HepG2 (cell line): ENCODE measurements around the gene AP3D1. TPM values are rescaled to one million over a fixed set of nuclear protein-coding genes. Genes with fewer than 3 reads are reported as not detected.
A peak's percentile ranks its signal among the peaks of the same experiment; 100 is the strongest.

ENCODE experiments used
- EP300 ChIP-seq, 3 experiments: sonication (generic) in 1 of 3; formaldehyde crosslinking in 1 of 3; IDR thresholded peaks; 2 replicates each; pipeline versions ENCODE4 v1.5.1 to v1.6.1; 2011 to 2020; ENCODE audit warnings: low read depth in 2 of 3, low read length in 2 of 3, borderline replicate concordance in 1 of 3, improper control_type of control experiment in 1 of 3, mild to moderate bottlenecking in 1 of 3, missing genetic modification reagents in 1 of 3, moderate library complexity in 1 of 3
- ERF ChIP-seq: IDR thresholded peaks from 2 replicates; pipeline ENCODE4 v1.6.1; 2018; ENCODE audit warnings: missing biosample characterization, missing genetic modification reagents
- KAT8 ChIP-seq: IDR thresholded peaks from 2 replicates; pipeline ENCODE4 v1.6.1; 2016; ENCODE audit warnings: missing genetic modification reagents, missing compliant biosample characterization
- NFE2L1 ChIP-seq: sonication (generic); formaldehyde crosslinking; IDR thresholded peaks from 2 replicates; pipeline ENCODE4 v1.4.0; 2020; ENCODE audit warnings: missing genetic modification reagents, mild to moderate bottlenecking, borderline replicate concordance
- NFIB ChIP-seq: sonication (generic); formaldehyde crosslinking; IDR thresholded peaks from 2 replicates; pipeline ENCODE4 v1.9.0; 2021; ENCODE audit warnings: missing genetic modification reagents, mild to moderate bottlenecking, borderline replicate concordance
- NFKB2 ChIP-seq: sonication (generic); formaldehyde crosslinking; IDR thresholded peaks from 2 replicates; pipeline ENCODE4 v1.4.0; 2020; ENCODE audit warnings: missing genetic modification reagents, borderline replicate concordance
- SMC3 ChIP-seq: IDR thresholded peaks from 2 replicates; pipeline ENCODE4 v1.6.1; 2011; ENCODE audit warnings: low read length, improper control_type of control experiment
- SP1 ChIP-seq, 2 experiments: fragments of 450-650 bp in 1 of 2; sonication (generic) in 1 of 2; formaldehyde crosslinking in 1 of 2; IDR thresholded peaks; 2 replicates each; pipeline versions ENCODE4 v1.4.0 to v1.6.1; 2016 to 2020; ENCODE audit warnings: missing genetic modification reagents in 1 of 2
- SYNCRIP ChIP-seq: fragments of 200-400 bp; formaldehyde crosslinking; IDR thresholded peaks from 2 replicates; pipeline ENCODE4 v1.6.1; 2018; ENCODE audit warnings: mild to moderate bottlenecking, low read depth, low read length; ENCODE audit not compliant: insufficient read depth
- ZNF143 ChIP-seq: sonication (generic); formaldehyde crosslinking; IDR thresholded peaks from 2 replicates; pipeline ENCODE4 v1.4.0; 2020; ENCODE audit warnings: missing genetic modification reagents
- ZNF496 ChIP-seq: sonication (generic); formaldehyde crosslinking; IDR thresholded peaks from 2 replicates; pipeline ENCODE4 v1.8.1; 2023; ENCODE audit warnings: mild to moderate bottlenecking, moderate library complexity, missing genetic modification reagents; ENCODE audit not compliant: insufficient replicate concordance
- ZNF737 ChIP-seq: sonication (generic); formaldehyde crosslinking; IDR thresholded peaks from 2 replicates; pipeline ENCODE4 v1.5.0; 2020; ENCODE audit warnings: missing genetic modification reagents, mild to moderate bottlenecking, borderline replicate concordance
- ZNF772 ChIP-seq: sonication (generic); formaldehyde crosslinking; IDR thresholded peaks from 2 replicates; pipeline ENCODE4 v1.5.0; 2020; ENCODE audit warnings: mild to moderate bottlenecking, missing genetic modification reagents
- ZNF83 ChIP-seq: sonication (generic); formaldehyde crosslinking; IDR thresholded peaks from 2 replicates; pipeline ENCODE4 v1.4.0; 2020; ENCODE audit warnings: missing genetic modification reagents, mild to moderate bottlenecking, borderline replicate concordance
- polyA plus RNA-seq, 8 experiments: library from polyadenylated mRNA; depleted of rRNA in 3 of 8; stranded (reverse) in 7 of 8; unstranded in 1 of 8; fragments of >200 nt; fragmentation: Illumina TruSeq in 4 of 8; extraction: Trizol in 4 of 8; gene quantifications; 2 replicates each; pipeline versions ENCODE4 v1.2.1 to v1.2.3, GENCODE V29; 2011 to 2016; ENCODE audit warnings: low read depth in 4 of 8, missing spikeins in 1 of 8, mixed read lengths in 1 of 8; ENCODE audit not compliant: insufficient read depth in 1 of 8
- total RNA-seq, 5 experiments: library from RNA; depleted of rRNA; stranded (reverse); fragments of >200 nt; fragmentation: Illumina TruSeq; extraction: Trizol; gene quantifications; 2 replicates each; pipeline ENCODE4 v1.2.3, GENCODE V29; 2016; ENCODE audit warnings: low read depth in 1 of 5
- TF ChIP-seq, protein P1 (sequence below): sonication (generic); formaldehyde crosslinking; IDR thresholded peaks from 2 replicates; pipeline ENCODE4 v1.4.0; 2020; ENCODE audit warnings: low read depth, missing genetic modification reagents
- TF ChIP-seq, protein P2 (sequence below): sonication (generic); formaldehyde crosslinking; IDR thresholded peaks from 2 replicates; pipeline ENCODE4 v1.8.0; 2022; ENCODE audit warnings: missing genetic modification reagents, mild to moderate bottlenecking, inconsistent platforms, borderline replicate concordance
- TF ChIP-seq, protein P3 (sequence below): IDR thresholded peaks from 2 replicates; pipeline ENCODE4 v1.6.1; 2016; ENCODE audit warnings: missing compliant biosample characterization, missing genetic modification reagents, borderline replicate concordance
- TF ChIP-seq, protein P4 (sequence below): fragments of 450-650 bp; IDR thresholded peaks from 2 replicates; pipeline ENCODE4 v1.6.1; 2017; ENCODE audit warnings: mild to moderate bottlenecking

The AP3D1 gene
- total and polyA plus RNA-seq, 2 of the 13 experiments (the other 11 are each of a cell fraction or from before 2014, with no cell fraction given) = 68.0 to 82.6 TPM

DNA sequence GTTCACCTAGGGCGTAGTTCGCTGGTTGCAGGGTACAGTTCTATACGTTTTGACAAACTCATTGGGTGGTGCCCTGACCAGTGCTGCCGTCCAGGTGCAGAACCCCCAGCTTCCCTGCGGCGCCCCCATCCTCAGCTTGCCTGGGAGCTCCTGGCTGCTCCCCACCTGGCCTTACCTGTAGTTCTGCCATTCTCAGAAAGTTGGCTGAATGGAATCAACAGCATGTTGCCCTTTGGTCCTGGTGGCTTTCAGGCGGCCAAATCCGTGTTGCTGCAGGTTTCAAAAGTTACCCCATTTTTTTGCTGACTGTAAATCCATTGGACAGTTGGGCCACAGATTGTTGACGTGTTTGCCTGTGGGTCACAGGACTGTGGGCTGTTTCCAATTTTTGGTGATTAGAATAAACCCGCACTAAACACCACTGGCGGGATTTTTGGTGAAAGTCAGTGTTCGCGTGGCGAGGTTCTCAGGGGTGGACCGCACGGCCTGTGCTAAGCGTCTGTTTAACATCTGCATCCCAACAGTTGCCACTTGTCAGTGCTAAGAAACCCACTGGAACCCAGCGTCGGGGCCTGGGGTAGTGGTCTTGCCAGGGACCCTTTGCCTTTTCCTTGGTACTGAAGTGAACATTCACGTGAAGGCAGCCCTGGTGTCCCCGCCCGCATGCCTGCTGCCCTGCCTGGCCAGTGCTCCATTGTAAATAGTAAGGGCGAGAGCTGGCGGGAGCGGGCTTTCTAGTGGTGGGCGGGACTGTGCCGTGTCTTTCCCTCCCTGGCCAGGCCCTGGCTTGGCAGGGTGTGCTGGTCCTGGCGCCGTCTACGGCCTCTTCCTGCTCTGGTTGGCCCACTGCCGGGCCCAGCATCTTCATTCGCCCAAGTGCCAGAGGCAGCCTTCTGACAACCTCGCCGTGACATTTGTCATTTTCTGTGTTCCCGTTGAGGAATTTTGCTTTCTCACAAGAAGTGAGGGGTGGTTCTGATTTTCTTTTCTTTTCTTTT is 15.7 kb upstream of the AP3D1 start (continued):
- TF ChIP-seq ZNF496 (CRISPR knock-in tag) (no peak), NFE2L1 (CRISPR knock-in tag) (no peak), EP300 (IDR thresholded peaks at IDR 0.05; ENCODE audit: low read depth in 2 of 2, low read length in 2 of 2) (no peak), EP300 (CRISPR knock-in tag; IDR thresholded peaks at IDR 0.05; ENCODE audit: borderline replicate concordance) (no peak), NFKB2 (CRISPR knock-in tag) (no peak; the same call in 1 of the 2 replicates), SP1 (IDR thresholded peaks at IDR 0.05) (no peak), SP1 (CRISPR knock-in tag; IDR thresholded peaks at IDR 0.05) (0 out of 2 replicates have a peak, but pooled peaks have one; percentile 43), SYNCRIP (no peak), KAT8 (CRISPR knock-in tag) (no peak), ZNF772 (CRISPR knock-in tag) (no peak), ZNF143 (CRISPR knock-in tag) (no peak), ZNF83 (CRISPR knock-in tag) (no peak), ERF (peak; percentile 19; the same call in 1 of the 2 replicates), ZNF737 (CRISPR knock-in tag) (no peak), NFIB (no peak), SMC3 (no peak)
- TF ChIP-seq, protein P1, sequence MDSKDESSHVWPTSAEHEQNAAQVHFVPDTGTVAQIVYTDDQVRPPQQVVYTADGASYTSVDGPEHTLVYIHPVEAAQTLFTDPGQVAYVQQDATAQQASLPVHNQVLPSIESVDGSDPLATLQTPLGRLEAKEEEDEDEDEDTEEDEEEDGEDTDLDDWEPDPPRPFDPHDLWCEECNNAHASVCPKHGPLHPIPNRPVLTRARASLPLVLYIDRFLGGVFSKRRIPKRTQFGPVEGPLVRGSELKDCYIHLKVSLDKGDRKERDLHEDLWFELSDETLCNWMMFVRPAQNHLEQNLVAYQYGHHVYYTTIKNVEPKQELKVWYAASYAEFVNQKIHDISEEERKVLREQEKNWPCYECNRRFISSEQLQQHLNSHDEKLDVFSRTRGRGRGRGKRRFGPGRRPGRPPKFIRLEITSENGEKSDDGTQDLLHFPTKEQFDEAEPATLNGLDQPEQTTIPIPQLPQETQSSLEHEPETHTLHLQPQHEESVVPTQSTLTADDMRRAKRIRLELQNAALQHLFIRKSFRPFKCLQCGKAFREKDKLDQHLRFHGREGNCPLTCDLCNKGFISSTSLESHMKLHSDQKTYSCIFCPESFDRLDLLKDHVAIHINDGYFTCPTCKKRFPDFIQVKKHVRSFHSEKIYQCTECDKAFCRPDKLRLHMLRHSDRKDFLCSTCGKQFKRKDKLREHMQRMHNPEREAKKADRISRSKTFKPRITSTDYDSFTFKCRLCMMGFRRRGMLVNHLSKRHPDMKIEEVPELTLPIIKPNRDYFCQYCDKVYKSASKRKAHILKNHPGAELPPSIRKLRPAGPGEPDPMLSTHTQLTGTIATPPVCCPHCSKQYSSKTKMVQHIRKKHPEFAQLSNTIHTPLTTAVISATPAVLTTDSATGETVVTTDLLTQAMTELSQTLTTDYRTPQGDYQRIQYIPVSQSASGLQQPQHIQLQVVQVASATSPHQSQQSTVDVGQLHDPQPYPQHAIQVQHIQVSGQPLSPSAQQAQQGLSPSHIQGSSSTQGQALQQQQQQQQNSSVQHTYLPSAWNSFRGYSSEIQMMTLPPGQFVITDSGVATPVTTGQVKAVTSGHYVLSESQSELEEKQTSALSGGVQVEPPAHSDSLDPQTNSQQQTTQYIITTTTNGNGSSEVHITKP = peak; percentile 71
- TF ChIP-seq, protein P2, sequence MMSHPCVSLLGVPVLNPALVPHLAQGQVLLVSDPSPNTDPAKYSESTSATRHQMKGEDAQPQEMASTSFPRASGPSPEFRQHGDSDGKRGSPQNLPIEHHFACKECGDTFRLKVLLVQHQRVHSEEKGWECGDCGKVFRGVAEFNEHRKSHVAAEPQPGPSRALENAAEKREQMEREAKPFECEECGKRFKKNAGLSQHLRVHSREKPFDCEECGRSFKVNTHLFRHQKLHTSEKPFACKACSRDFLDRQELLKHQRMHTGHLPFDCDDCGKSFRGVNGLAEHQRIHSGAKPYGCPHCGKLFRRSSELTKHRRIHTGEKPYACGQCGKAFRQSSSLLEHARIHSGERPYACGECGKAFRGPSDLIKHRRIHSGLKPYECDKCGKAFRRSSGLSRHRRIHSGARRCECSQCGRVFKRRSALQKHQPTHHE (CRISPR knock-in tag) = no peak
- TF ChIP-seq, protein P3, sequence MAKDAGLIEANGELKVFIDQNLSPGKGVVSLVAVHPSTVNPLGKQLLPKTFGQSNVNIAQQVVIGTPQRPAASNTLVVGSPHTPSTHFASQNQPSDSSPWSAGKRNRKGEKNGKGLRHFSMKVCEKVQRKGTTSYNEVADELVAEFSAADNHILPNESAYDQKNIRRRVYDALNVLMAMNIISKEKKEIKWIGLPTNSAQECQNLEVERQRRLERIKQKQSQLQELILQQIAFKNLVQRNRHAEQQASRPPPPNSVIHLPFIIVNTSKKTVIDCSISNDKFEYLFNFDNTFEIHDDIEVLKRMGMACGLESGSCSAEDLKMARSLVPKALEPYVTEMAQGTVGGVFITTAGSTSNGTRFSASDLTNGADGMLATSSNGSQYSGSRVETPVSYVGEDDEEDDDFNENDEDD = peak; percentile 89; the same call in 1 of the 2 replicates
- TF ChIP-seq, protein P4, sequence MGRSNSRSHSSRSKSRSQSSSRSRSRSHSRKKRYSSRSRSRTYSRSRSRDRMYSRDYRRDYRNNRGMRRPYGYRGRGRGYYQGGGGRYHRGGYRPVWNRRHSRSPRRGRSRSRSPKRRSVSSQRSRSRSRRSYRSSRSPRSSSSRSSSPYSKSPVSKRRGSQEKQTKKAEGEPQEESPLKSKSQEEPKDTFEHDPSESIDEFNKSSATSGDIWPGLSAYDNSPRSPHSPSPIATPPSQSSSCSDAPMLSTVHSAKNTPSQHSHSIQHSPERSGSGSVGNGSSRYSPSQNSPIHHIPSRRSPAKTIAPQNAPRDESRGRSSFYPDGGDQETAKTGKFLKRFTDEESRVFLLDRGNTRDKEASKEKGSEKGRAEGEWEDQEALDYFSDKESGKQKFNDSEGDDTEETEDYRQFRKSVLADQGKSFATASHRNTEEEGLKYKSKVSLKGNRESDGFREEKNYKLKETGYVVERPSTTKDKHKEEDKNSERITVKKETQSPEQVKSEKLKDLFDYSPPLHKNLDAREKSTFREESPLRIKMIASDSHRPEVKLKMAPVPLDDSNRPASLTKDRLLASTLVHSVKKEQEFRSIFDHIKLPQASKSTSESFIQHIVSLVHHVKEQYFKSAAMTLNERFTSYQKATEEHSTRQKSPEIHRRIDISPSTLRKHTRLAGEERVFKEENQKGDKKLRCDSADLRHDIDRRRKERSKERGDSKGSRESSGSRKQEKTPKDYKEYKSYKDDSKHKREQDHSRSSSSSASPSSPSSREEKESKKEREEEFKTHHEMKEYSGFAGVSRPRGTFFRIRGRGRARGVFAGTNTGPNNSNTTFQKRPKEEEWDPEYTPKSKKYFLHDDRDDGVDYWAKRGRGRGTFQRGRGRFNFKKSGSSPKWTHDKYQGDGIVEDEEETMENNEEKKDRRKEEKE = no peak
